ENCODE results near the gene NEK5. TPM values are rescaled to one million over a fixed set of nuclear protein-coding genes. Genes with fewer than 3 reads are reported as not detected.

Gene NEK5
- total RNA-seq, 1 experiment from 2014 or later, result 0.07 TPM

DNA sequence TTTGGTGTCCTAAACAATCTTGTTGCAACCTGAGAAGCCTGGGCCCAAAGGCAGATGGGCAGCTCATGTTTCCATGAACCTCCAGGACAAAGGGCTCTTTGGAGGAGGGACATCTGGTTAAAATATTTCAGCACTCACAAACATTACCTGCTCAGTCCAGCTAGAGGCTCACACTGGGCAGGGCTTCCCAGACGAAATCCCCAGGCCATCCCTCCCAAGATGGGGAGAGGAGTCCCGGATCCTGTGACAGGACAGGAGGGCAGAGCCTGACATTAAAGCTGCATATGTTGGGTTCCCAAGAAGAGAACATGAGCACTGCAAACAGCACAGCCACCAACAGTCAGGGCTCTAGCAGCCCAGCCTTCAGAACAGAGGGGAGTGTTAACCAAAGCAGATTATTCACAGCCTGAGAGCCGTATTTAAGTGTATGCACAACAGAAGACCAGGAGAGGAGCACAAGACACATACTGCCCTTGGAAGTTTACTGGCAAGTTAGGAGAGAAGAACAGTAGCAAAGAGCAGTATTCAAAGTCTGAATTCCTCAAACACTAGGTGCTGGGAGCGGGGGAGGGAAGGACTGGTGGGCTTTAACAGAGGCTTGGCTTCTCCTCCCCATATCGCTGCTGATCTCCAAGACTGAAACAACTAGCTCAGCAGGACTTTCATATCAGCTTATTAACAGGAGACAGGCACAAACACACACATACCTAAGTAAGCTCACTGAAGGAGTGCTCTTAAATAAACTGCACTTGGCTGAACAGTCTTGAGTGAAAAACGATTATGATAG is 130.0 kb downstream of the NEK5 start:
- Histone ChIP-seq H3K4me3 (ENCODE audit: low read length) (peak overlapping the region; percentile 9; the same call in 1 of the 2 replicates), H3K9me3 (ENCODE audit: low read length) (no peaks in the 10 kb centered on the region), H3K9ac (ENCODE audit: low read length) (no peak overlapping the region), H3K27ac (ENCODE audit: low read length) (no peak overlapping the region), H2AFZ (ENCODE audit: low read length) (peak overlapping the region; percentile 13; the same call in 1 of the 2 replicates), H3F3A (ENCODE audit: low read length, unreplicated experiment) (no peaks in the 10 kb centered on the region), H3K4me2 (ENCODE audit: low read length) (peak overlapping the region; percentile 65), H3K27me3 (ENCODE audit: low read length) (no peaks in the 10 kb centered on the region), H3K4me1 (ENCODE audit: insufficient read depth, low read length) (peaks cover 16% of the 10 kb centered on the region), H4K20me1 (ENCODE audit: low read length) (no peaks in the 10 kb centered on the region), H3K36me3 (ENCODE audit: low read depth, low read length) (no peaks in the 10 kb centered on the region), H3K9me2 (replicated peaks; ENCODE audit: low read length) (no peaks in the 10 kb centered on the region), H3K79me2 (ENCODE audit: low read length) (no peaks in the 10 kb centered on the region)
- ATAC-seq (peak; percentile 50), DNase-seq (peak; percentile 22)
- CTCF ChIA-PET, result interaction anchor here (0.6 to 1.4 kb wide), 5 partner anchors 37 to 129 kb away, joined by 3 to 5 read pairs (median 3); no protein-coding TSS in a partner anchor
- POLR2A ChIA-PET (ENCODE audit: unreplicated experiment), result no interaction called here
- no TSS peak for BruUV-seq (replicated peaks)
- intact Hi-C loops (cut with micrococcal nuclease), result no loop called here
- TF ChIP-seq, protein P1, sequence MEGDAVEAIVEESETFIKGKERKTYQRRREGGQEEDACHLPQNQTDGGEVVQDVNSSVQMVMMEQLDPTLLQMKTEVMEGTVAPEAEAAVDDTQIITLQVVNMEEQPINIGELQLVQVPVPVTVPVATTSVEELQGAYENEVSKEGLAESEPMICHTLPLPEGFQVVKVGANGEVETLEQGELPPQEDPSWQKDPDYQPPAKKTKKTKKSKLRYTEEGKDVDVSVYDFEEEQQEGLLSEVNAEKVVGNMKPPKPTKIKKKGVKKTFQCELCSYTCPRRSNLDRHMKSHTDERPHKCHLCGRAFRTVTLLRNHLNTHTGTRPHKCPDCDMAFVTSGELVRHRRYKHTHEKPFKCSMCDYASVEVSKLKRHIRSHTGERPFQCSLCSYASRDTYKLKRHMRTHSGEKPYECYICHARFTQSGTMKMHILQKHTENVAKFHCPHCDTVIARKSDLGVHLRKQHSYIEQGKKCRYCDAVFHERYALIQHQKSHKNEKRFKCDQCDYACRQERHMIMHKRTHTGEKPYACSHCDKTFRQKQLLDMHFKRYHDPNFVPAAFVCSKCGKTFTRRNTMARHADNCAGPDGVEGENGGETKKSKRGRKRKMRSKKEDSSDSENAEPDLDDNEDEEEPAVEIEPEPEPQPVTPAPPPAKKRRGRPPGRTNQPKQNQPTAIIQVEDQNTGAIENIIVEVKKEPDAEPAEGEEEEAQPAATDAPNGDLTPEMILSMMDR (conservative IDR thresholded peaks at IDR 0.05; ENCODE audit: low read depth, low read length), result no peak
- TF ChIP-seq EZH2phosphoT487 (IDR thresholded peaks at IDR 0.05; ENCODE audit: borderline replicate concordance, low read length) (no peak), EZH2 (IDR thresholded peaks at IDR 0.05; ENCODE audit: low read length, unreplicated experiment) (no peak)

DNA sequence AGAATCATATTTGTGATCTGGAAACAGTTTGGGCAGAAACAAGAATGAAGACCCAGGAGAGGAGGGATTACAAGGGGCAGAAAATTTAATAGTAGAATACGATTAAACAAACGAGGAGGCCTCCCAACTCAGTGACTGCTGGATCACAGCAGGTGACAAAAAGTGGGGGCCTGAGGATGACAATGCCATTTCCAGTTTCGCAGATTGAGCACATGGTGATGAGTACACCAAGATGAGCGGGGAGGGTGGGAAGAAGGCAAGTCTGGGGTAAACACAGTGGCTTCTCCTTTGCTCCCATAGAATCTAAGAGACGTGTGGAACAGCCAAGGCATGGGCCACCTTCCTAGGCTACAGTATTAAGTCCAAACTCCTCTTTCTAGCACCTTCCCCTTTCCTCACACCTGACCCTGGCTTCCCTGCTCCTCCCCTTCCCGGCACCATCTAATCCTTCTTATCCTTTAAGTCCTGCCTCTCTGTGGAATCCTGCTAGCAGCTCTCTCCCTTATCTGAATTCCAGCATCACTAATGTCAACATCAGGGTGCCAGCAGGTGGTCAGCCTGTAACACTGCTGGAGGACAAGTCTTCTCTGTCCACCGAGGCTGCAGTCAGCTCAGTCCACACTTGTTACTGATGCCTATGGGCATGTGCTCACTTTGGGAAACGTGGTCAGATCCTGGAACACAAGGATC is 131.1 kb downstream of the NEK5 start:
- no peak for DNase-seq
- no peak for ATAC-seq
- intact Hi-C loops (cut with micrococcal nuclease), result no loop called here
- no peak overlapping the region for H3K4me2 ChIP-seq (ENCODE audit: low read length)
- no peaks in the 10 kb centered on the region for H3F3A ChIP-seq (ENCODE audit: low read length, unreplicated experiment)
- H3K4me3 ChIP-seq (ENCODE audit: low read length), result no peak overlapping the region
- ChIA-PET POLR2A (ENCODE audit: unreplicated experiment) (no interaction called here), CTCF (interaction anchor here (0.6 kb wide), 1 partner anchor 78 kb away, joined by 8 read pairs; no protein-coding TSS in a partner anchor)
- TF ChIP-seq EZH2phosphoT487 (IDR thresholded peaks at IDR 0.05; ENCODE audit: borderline replicate concordance, low read length) (no peak), EZH2 (IDR thresholded peaks at IDR 0.05; ENCODE audit: low read length, unreplicated experiment) (no peak)
- TF ChIP-seq, protein P1 (conservative IDR thresholded peaks at IDR 0.05; ENCODE audit: low read depth, low read length), result no peak
- H3K79me2 ChIP-seq (ENCODE audit: low read length), result no peaks in the 10 kb centered on the region
- H4K20me1 ChIP-seq (ENCODE audit: low read length), result no peaks in the 10 kb centered on the region
- BruUV-seq (replicated peaks), result no TSS peak
- peaks cover 16% of the 10 kb centered on the region for H3K4me1 ChIP-seq (ENCODE audit: insufficient read depth, low read length)
- no peak overlapping the region for H2AFZ ChIP-seq (ENCODE audit: low read length)
- H3K9ac ChIP-seq (ENCODE audit: low read length), result no peak overlapping the region
- H3K9me3 ChIP-seq (ENCODE audit: low read length), result no peaks in the 10 kb centered on the region
- H3K36me3 ChIP-seq (ENCODE audit: low read depth, low read length), result no peaks in the 10 kb centered on the region
- no peak overlapping the region for H3K27ac ChIP-seq (ENCODE audit: low read length)
- no peaks in the 10 kb centered on the region for H3K9me2 ChIP-seq (replicated peaks; ENCODE audit: low read length)
- no peaks in the 10 kb centered on the region for H3K27me3 ChIP-seq (ENCODE audit: low read length)
